Kasumi-1 (cell line): Measurements from ENCODE around the gene CFAP61.
A peak's percentile ranks its signal among the peaks of the same experiment; 100 is the strongest.

Source experiments
- DNase-seq, 2 experiments: peaks; one replicate each; lab custom pipeline; 2025; lab: John Stamatoyannopoulos, UW

The CFAP61 gene

DNA sequence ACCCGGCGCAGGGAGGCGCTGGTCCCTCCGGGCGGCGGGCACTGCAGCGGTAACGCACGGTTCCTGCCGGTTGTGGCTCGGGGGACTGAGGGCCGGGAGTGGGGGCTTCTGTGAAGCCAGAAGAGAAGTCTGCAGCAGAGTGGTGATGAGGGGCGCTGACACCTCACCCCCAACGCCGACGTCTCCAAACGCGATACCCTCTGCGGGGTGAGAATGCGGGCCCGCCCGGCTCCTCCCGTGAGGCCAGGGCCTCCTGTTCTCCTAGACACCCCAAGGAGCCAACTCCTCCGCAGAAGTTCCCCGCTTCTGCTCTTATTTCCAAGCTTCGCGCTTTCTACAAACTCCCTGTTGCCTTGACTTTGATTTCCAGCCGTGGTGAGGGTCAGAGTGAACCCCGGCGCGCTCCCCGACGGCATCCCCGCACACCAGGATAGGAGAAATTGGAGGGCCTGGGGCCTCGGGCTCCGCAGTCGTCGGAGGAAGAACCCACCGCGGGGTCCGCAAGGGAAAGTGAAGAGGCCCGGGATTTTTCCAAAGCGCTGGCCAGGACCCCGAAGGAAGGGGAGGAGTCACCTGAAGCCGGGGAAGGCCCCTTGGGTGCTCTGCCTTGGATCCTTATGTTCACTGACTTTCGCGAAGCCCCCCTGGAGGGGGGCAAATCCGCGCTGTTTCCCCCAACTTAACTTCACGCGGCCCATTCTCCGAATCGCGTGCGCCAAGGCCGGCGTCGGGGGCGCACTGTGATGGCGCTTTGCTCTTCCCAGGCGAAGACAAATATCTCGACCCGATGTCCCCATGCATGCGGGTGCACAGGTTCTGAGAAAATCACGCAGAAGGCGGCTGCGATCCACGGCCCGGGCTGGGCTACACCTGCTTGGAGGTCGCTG lies 312.5 kb downstream of the CFAP61 start:
- DNase-seq: no peak

DNA sequence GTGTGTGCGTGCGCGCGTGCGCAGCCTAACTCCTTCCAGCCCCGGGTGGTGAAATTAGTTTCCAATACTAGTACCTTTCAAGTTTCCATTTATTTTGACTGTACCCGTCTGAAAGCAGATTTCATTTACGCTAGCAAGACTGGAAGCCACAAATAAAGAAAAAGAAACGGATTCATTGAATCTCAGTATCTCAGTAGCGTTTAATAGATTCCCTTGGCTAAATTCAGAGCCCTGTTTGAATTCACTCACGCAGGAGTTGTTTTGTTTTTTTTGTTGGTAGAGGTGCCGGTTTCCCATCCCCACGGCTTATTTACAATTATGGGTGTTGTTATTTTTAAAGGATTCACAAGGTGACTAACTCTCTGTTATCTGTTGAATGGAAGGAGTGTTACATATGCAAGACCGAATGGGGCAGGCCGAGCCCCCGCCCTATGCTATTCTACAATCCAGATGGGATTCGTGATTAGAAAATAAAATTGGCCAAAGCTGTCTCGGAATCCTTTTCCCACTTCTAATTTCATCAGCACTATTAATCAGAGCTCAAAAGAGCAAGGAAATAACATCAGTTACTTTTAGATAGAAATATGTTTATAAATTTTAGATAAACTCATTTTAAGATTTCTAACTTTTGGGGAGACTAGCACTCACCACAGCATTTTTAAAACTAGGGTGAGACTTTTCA lies 313.3 kb downstream of the CFAP61 start:
- no peak for DNase-seq

DNA sequence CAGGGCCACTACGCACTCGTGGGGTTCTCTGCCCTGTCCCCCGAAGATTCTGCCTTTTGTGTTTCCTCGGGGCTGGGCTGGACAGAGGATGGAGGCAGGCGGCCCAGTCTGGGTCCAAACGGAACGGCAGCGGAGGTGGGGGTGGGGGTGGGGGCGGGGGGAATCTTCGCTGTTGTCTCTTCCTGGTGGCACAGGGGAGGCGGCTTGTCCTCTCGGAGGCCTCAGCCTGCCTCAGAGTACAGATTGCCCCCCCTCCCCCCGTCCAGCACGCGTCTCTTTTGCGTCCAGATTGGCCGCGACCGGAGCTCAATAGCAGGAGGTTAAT lies 314.2 kb downstream of the CFAP61 start:
- DNase-seq: no peak

DNA sequence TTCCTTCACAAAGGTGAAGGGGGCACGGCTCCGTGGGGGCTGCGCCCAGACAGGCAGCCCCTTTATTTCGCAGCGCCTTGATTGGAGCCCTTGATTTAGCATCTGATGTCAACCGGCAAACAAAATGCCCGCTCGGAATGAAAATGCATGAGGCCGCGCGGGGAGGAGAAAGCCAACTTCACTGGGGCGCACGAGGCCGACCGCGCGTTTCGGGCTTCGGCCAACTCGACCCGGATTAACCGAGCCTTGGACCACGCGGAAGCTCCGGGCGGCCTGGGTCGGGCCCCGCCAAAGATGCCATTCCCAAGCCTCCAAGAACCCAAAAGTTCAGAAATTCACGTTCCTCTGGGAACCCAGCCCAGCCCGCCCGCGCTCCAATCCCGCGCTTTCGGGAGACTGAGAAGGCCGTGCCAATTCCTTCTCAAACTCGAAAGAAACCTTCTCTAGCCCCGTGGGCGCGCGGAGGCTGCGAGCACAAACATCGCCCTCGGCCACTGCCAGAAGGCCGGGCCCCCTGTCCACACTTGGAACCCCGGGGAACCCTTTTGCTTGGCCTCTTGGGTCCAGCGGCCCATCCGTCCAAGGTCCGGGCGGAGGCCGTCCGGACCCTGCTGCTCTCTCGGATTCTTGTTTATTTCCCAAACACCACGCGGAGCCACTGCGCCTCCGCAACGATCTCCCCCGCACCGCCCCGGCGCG lies 314.7 kb downstream of the CFAP61 start:
- no peak for DNase-seq

DNA sequence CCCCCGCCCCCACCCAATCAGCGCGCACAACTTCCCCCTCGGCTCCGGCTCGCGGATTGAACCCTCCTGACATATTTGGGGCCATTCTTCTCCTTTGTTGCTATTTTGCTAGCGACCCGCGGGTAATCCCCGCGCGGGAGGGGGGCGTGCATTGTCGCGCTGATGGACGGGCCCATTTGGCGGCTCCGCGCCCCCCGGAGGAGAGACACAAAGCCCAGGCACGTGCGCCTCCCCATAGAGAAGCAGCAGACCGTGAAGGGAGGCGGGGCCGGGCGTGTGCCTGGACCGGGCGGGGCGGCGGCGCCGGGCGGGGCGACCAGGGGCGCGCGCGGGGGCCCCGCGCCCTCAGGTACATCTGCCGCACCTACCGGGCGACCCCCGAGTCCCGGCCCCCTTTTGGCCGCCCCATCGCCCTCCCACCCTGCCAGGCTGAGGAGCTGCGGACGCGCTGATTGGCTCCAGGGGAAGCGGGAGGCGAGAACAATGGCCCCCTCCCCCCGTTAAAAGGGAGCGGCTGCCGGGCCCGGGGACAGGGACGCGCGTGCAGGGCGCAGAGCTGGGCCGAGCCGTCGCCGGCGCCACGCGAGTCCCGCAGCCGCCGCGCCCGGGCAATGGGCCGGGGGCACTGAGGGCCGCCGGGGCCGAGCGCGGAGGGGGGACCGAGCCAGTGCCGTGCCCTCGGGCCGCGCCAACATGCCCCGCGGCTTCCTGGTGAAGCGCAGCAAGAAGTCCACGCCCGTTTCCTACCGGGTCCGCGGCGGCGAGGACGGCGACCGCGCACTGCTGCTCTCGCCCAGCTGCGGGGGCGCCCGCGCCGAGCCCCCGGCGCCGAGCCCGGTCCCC lies 315.5 kb downstream of the CFAP61 start, which contains the start of gene INSM1:
INSM1 (plus strand) TSS at position 530 of the 843 bp plus-strand sequence; CDS start at position 694, 164 bp downstream.
- no peak for DNase-seq

DNA sequence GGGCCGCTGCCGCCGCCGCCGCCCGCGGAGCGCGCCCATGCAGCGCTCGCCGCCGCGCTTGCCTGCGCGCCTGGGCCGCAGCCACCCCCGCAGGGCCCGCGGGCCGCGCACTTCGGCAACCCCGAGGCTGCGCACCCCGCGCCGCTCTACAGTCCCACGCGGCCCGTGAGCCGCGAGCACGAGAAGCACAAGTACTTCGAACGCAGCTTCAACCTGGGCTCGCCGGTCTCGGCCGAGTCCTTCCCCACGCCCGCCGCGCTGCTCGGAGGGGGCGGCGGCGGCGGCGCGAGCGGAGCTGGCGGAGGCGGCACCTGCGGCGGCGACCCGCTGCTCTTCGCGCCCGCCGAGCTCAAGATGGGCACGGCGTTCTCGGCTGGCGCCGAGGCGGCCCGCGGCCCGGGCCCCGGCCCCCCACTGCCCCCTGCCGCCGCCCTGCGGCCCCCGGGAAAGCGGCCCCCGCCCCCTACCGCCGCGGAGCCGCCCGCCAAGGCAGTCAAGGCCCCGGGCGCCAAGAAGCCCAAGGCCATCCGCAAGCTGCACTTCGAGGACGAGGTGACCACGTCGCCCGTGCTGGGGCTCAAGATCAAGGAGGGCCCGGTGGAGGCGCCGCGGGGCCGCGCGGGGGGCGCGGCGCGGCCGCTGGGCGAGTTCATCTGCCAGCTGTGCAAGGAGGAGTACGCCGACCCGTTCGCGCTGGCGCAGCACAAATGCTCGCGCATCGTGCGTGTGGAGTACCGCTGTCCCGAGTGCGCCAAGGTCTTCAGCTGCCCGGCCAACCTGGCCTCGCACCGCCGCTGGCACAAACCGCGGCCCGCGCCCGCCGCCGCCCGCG lies 316.3 kb downstream of the CFAP61 start:
- no peak for DNase-seq

DNA sequence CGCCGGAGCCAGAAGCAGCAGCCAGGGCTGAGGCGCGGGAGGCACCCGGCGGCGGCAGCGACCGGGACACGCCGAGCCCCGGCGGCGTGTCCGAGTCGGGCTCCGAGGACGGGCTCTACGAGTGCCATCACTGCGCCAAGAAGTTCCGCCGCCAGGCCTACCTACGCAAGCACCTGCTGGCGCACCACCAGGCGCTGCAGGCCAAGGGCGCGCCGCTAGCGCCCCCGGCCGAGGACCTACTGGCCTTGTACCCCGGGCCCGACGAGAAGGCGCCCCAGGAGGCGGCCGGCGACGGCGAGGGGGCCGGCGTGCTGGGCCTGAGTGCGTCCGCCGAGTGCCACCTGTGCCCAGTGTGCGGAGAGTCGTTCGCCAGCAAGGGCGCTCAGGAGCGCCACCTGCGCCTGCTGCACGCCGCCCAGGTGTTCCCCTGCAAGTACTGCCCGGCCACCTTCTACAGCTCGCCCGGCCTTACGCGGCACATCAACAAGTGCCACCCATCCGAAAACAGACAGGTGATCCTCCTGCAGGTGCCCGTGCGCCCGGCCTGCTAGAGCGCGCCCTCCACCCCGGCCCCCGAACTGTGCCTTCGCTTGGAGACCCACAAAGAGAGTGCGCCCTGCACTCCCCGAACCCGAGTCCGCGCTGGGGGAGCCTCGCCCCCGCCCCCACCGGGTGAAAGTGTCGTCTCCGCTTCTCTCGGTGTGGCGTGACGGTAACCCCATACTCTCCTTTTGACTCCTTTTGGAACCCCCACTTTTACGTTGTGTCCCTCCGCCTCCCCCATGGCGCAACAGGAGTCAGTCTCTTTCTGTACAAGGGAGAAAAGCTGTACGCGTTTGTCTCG lies 317.1 kb downstream of the CFAP61 start:
- no peak for DNase-seq

DNA sequence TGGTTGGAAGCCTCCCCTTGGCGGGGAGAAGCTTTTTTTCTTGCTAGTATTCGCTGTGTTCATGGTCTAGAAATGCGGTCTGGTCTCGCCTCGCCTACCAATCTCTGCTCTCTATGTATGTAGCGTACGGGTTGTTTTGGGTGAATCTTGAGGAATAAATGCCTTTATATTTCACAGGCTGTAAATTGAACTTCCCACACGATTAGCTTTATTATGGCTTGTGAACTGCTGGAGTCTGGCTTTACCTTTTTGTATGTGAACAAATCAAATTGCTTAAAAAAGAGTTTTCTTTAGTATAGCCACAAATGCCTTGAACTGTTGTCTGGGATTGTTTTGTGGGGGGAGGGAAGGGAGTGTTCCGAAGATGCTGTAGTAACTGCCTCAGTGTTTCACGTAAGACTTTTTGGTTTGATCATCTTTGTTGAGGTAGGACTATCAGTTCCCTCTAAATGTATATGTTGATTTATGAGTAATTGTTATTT lies 317.8 kb downstream of the CFAP61 start:
- no peak for DNase-seq

DNA sequence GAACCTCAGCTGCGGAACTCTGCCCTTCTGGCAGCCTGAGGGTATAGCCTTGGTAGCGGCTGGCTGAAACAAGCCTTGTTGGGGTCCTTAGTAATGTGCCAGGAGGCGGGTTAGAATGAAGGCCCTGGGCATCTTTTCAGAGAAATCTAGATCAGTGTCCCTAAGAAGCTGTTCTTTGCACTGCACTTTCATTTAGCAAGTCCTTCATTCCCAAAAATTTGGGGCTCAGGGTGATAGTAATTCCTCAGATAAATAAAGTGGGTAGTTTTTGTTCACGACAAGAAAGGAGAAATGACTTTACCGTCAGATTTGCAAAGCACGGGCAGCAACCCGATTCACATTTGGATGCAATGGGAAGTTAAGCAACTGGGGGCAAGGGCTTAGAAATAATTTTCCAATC lies 318.8 kb downstream of the CFAP61 start:
- DNase-seq: no peak

DNA sequence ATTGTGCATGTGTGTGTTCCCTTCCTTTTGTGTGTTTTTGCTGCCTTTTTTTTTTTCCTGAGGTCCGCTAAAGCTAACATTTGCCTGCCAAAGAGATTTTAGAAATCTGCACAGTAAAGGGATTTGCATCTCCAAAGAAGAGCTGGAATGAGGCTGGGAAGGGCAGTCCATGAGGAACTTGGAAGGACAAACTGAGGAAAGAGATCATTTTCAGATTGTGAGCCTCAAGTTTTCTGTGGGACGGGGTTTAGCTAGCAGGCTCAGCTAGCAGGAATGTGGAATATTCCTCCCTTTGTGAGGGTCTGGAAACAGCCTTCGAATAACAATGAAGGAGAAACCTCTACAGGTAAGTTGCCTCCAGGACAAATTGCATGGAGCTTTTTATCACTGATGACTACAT lies 319.3 kb downstream of the CFAP61 start:
- DNase-seq: no peak

DNA sequence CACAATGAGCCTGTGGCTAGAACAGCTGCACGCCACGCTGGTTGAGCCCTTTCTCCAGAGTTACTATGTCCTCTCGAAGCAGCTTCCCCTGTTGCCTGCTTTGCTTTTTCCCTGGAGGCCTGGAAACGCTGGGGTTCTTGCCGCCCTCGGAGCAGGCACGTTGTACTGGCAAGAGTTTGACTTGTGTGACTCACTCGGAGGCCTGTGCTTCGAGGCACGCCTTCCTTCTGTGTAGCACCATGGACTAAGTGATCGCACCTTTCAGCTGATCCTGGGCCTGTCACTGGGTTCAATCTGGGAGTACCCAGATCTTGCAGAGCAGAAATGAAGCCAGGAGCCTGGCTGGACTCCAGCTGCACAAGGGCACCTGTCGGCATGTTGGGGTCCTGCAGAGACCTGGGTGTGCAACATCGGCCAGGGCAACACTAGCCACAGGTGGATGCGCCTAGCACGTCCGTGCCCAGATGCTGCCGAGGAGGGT lies 320.8 kb downstream of the CFAP61 start:
- no peak for DNase-seq

DNA sequence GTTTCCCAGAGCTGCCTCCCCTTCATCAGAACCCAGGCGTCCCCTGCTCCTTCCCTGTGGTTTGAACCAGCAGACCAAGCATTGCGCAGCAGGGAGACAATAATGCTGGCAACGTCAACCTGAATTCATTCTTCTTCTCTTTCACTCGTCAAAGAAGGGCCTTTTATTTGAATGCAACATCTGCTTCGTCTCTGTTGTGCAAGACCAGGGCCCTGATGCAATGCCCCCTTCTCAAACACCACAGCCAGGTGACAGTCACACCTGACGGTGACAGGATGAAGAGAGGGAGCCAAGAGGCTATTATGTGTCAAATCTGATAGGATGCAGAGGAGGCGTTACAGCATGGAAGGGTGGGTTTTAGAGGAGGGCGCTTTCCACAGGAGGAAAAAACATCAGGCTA lies 323.5 kb downstream of the CFAP61 start:
- no peak for DNase-seq

DNA sequence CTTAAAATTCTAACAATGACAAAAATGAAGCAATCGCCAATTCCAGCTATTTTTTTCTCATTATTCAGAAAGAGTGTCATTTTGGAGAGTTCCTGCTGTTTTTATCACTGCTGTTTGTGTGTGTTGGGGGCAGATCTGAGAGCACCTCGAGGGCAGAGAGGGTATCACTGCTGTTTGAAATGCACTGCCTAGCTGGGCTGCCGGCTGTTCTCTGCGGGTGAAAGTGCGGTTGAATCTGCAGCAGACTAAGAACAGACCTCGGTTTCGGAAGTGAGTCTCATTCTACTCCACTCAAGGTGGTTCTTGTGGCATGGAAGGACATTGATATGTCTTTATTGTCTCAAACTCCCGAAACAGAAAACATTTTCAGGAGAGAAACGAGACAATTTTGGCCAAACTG lies 333.9 kb downstream of the CFAP61 start:
- DNase-seq: no peak

DNA sequence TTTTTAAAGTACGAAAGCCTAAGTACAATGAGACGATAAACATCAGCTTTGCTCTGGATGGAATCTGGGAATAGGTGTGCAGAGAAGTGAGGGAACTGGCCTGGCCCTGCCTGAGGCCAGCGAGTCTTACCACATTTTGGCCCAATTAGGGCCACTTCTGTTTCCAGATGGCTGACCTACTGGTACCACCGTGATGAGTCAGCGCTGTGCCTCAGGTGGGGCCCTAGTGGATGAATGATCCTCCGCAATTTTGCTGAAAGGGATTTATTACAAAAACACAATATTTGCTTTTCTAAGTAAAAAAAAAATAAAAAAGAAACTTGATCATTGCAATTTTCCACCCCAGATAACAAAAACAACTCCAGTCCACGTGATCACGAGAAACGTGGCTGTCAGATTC lies 338.1 kb downstream of the CFAP61 start:
- no peak for DNase-seq

DNA sequence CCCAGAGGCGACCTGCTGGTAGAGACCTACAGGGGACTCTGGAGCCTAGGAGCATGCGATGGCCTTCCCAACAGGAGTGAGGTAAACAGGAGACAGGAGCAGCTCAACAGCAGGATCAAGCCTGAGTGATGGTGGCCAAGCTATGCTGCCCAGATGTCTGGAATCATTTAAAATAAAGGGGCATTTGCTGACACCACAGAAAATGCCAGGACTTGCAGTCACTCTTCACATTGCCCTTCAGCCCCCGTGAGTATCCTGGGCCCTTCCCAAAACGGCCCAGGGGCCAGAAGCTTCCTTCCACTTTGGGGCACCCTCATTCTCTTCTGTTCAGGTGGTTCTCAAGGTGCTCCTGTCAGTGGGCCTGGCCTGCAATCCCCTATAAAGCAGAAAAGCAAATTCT lies 338.8 kb downstream of the CFAP61 start:
- no peak for DNase-seq

DNA sequence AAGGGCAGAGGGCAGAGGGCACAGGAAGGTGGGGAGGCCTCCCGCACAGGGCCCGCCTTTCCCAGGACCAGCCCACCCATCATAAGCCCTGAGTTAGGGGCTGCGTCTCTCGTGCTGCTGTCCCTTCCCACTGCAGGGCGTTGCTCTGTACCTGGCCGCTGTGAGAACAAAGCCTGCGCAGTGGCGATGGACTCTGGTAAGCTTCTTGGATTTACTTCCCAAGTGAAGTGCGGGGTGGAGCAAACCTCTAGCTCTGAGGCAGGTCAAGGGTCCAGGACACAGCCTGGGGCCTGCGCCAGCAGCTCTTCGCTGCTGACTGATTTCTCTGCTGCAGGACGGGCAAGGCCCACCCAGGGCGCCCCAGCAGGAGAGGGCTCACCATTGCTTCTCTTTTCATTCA lies 339.4 kb downstream of the CFAP61 start:
- no peak for DNase-seq

DNA sequence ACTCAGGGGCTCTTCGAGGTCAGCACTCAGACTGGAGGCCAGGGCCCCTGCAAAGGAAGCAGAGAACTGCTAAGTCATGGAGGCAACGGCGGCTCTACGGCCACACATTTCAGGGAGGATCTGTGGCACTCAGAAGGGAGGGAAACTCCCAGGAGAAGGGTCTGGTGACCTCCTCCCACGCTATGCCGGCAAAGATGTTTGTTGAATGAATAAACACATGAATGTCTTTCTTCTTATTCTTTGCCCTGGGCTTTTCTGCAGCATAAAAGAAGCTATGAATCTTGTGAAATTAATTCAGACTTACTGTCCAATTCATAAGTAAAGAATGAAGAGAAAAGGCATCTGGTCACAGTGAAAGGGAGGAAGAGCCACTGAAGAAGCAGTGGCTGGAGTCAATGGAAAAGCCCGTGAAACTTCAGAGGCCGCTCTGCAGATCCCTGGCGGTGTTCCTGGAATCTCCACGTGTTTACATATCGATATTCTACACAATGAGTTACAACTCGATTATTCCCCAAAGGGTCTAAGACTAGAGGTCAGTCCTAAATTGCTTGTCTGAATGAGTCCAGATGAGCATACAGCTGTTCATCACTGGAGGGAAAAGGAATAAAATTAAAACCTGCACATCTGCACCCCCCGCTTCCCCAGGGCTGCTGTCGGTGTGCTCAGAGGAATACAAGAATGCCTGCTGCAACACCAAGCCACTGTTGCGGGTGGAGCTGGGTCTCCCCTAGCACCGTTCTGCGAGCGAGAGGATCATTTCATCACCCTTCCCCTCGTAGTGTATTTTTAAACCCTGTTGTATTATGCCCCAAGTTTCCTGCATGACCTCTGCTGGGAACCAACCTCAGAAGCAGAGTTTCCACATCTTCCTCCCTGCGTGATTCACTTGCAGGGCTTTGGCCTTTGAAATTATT lies 341.1 kb downstream of the CFAP61 start:
- peak; percentile 29 to 45 for DNase-seq

DNA sequence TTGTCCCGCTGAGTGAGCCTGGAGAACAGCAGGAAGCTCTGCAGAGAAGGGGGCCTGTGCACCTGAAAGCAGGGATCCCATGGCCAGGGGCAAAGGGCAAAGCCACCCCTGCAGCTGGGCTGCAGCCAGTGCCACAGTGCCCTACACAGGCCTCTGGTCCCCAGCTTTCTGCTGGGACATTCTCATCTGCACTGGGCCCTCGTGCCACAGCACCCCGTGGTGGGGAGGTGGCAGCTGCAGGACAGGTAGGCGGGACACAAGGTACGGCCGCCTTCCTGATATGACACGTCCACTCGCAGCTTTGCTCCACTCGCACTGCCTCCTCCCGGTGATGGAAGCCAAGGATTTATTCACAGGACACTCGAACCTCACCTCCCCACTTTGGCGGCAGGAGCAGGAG lies 342.8 kb downstream of the CFAP61 start:
- DNase-seq: no peak
